GM23248 (cell line): ENCODE measurements around the gene RNPS1. TPM values are rescaled to one million over a fixed set of nuclear protein-coding genes. Genes with fewer than 3 reads are reported as not detected.

ENCODE experiments used
- DNase-seq: peaks from one replicate; pipeline ENCODE4 v3.0.0-alpha.2; 2015
- H2AFZ ChIP-seq: fragments of 200-600 bp; sonication (generic); 2 replicates; pipeline ENCODE4 v1.6.1; 2016; ENCODE audit warnings: antibody characterized with exemption
- H3F3A ChIP-seq: fragments of 200-600 bp; sonication (generic); 2 replicates; pipeline ENCODE4 v1.6.1; 2016; ENCODE audit warnings: mild to moderate bottlenecking, antibody characterized with exemption, mixed run types; ENCODE audit not compliant: insufficient read depth
- H3K27ac ChIP-seq: fragments of 200-600 bp; sonication (generic); 2 replicates; pipeline ENCODE4 v1.5.1; 2016; ENCODE audit warnings: mild to moderate bottlenecking
- H3K27me3 ChIP-seq: fragments of 200-600 bp; sonication (generic); replicated peaks from 2 replicates; pipeline ENCODE4 v1.6.1; 2016; ENCODE audit warnings: mild to moderate bottlenecking; ENCODE audit not compliant: insufficient read depth
- H3K36me3 ChIP-seq: fragments of 200-600 bp; sonication (generic); 2 replicates; pipeline ENCODE4 v1.6.1; 2016; ENCODE audit warnings: low read depth, mild to moderate bottlenecking
- H3K4me1 ChIP-seq: fragments of 200-600 bp; sonication (generic); 2 replicates; pipeline ENCODE4 v1.6.1; 2016; ENCODE audit warnings: mild to moderate bottlenecking; ENCODE audit not compliant: insufficient read depth
- H3K4me2 ChIP-seq: fragments of 200-600 bp; sonication (generic); one replicate; pipeline ENCODE4 v1.6.1; 2016; ENCODE audit warnings: mild to moderate bottlenecking; ENCODE audit not compliant: unreplicated experiment
- H3K4me3 ChIP-seq: fragments of 200-600 bp; sonication (generic); 2 replicates; pipeline ENCODE4 v1.5.1; 2016; ENCODE audit warnings: mild to moderate bottlenecking
- H3K79me2 ChIP-seq: fragments of 200-600 bp; sonication (generic); 2 replicates; pipeline ENCODE4 v1.6.1; 2016; ENCODE audit warnings: mild to moderate bottlenecking; ENCODE audit not compliant: insufficient read depth
- H3K9ac ChIP-seq: fragments of 200-600 bp; sonication (generic); 2 replicates; pipeline ENCODE4 v1.6.1; 2016; ENCODE audit warnings: mild to moderate bottlenecking
- H3K9me2 ChIP-seq: fragments of 200-600 bp; sonication (generic); 2 replicates; pipeline ENCODE4 v1.6.1; 2016; ENCODE audit warnings: mixed run types, mild to moderate bottlenecking, moderate library complexity; ENCODE audit not compliant: insufficient read depth
- H3K9me3 ChIP-seq: fragments of 200-600 bp; sonication (generic); one replicate; pipeline ENCODE4 v1.6.1; 2017; ENCODE audit warnings: low read depth
- H4K20me1 ChIP-seq: fragments of 200-600 bp; sonication (generic); 2 replicates; pipeline ENCODE4 v1.6.0; 2016; ENCODE audit not compliant: insufficient read depth
- EZH2 ChIP-seq: fragments of 200-600 bp; sonication (generic); IDR thresholded peaks from 2 replicates; pipeline ENCODE4 v1.6.1; 2018; ENCODE audit warnings: antibody characterized with exemption, mild to moderate bottlenecking; ENCODE audit not compliant: insufficient read depth, poor library complexity, severe bottlenecking
- EZH2phosphoT487 ChIP-seq: fragments of 200-600 bp; sonication (generic); IDR thresholded peaks from 2 replicates; pipeline ENCODE4 v1.6.1; 2018; ENCODE audit warnings: antibody characterized with exemption, moderate library complexity, mild to moderate bottlenecking, low read depth; ENCODE audit not compliant: insufficient read depth
- WGBS, 2 experiments: methylation state at CpG; one replicate each; pipeline ENCODE4 v1.1.6; 2015 to 2017; ENCODE audit warnings: low lambda C conversion rate in 2 of 2, low coverage in 1 of 2; ENCODE audit errors: missing lambda C conversion rate in 2 of 2; 5-methylcytosine and 5-hydroxymethylcytosine counted together
- in situ Hi-C: fragments of 300-500 bp; cut with MboI; formaldehyde crosslinking; loops from 2 replicates; pipeline ENCODE4 v1.15.0; 2020
- polyA plus RNA-seq: library from polyadenylated mRNA; unstranded; fragments of >200 nt; fragmentation: Nextera tagmentation; extraction: Ambion mirVana; gene quantifications from 2 replicates; pipeline ENCODE4 v1.2.1, GENCODE V29; 2016
- total RNA-seq: library from RNA; depleted of rRNA; stranded (reverse); fragments of >200 nt; shearing (Covaris generic); gene quantifications from 2 replicates; pipeline ENCODE4 v1.2.3, GENCODE V29; 2014

RNPS1 gene
- total and polyA plus RNA-seq, 2 experiments from 2014 or later: 104 to 176 TPM

- no peak for DNase-seq
- 52 to 55% methylated on average over 12 to 19 of the region's 19 CpGs for WGBS, 2 experiments
- in situ Hi-C loops: no loop called here
- Histone ChIP-seq H3K36me3 (no peaks in the 10 kb centered on the region), H3K4me1 (no peaks in the 10 kb centered on the region), H3K9me3 (no peaks in the 10 kb centered on the region), H3K27ac (no peak overlapping the region), H3K4me2 (no peak overlapping the region), H3F3A (no peaks in the 10 kb centered on the region), H3K4me3 (no peak overlapping the region), H3K27me3 (no peaks in the 10 kb centered on the region), H4K20me1 (no peaks in the 10 kb centered on the region), H2AFZ (no peak overlapping the region), H3K79me2 (no peaks in the 10 kb centered on the region), H3K9me2 (no peaks in the 10 kb centered on the region), H3K9ac (no peak overlapping the region)
- TF ChIP-seq EZH2 (no peak), EZH2phosphoT487 (no peak)
These were observed 32.1 kb downstream of the RNPS1 start for GRCh38 chr16:2235695-2236336.

DNA sequence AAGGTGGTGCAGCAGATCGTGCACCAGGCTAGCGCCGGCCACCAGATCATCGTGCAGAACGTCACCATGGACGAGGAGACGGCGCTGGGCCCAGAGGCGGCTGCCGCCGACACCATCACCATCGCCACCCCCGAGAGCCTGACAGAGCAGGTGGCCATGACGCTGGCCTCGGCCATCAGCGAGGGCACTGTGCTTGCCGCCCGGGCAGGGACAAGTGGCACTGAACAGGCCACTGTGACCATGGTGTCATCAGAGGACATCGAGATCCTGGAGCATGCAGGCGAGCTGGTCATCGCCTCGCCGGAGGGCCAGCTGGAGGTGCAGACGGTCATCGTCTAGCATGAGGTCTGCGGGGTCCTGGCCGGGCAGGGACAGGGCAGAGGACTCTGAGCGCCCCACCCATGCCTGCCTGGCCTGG, 32.7 kb downstream of the RNPS1 start:
- no peaks in the 10 kb centered on the region for H3K27me3 ChIP-seq
- no peaks in the 10 kb centered on the region for H3K4me1 ChIP-seq
- no peaks in the 10 kb centered on the region for H3K9me2 ChIP-seq
- no peak overlapping the region for H3K4me3 ChIP-seq
- no peak for DNase-seq
- no peak overlapping the region for H2AFZ ChIP-seq
- 93% methylated on average over 27 to 28 of the region's 28 CpGs for WGBS, 2 experiments
- H3F3A ChIP-seq: no peaks in the 10 kb centered on the region
- H3K79me2 ChIP-seq: no peaks in the 10 kb centered on the region
- no peaks in the 10 kb centered on the region for H4K20me1 ChIP-seq
- H3K27ac ChIP-seq: no peak overlapping the region
- TF ChIP-seq EZH2phosphoT487 (no peak), EZH2 (no peak)
- no peaks in the 10 kb centered on the region for H3K36me3 ChIP-seq
- H3K9me3 ChIP-seq: no peaks in the 10 kb centered on the region
- in situ Hi-C loops: no loop called here
- H3K4me2 ChIP-seq: no peak overlapping the region
- no peak overlapping the region for H3K9ac ChIP-seq

DNA sequence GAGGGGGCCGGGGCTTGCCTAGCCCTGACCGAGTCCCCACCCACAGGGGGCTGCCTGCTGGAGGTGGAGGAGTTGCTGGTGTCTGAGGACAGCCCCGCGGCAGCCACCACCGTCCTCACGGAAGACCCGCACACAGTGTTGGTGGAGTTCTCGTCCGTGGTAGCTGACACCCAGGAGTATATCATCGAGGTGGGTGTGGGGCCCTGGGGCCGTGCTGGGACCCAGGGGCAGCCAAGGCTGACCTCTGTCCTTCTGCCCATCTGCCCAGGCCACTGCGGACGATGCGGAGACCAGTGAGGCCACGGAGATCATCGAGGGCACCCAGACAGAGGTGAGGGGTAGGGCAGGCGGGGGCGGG, 33.1 kb downstream of the RNPS1 start:
- H3K4me1 ChIP-seq: no peaks in the 10 kb centered on the region
- H3K9me2 ChIP-seq: no peaks in the 10 kb centered on the region
- H3K27me3 ChIP-seq: no peaks in the 10 kb centered on the region
- in situ Hi-C loops: no loop called here
- H3K4me2 ChIP-seq: no peak overlapping the region
- H4K20me1 ChIP-seq: no peaks in the 10 kb centered on the region
- no peak overlapping the region for H2AFZ ChIP-seq
- no peak overlapping the region for H3K9ac ChIP-seq
- 81 to 90% methylated on average over 8 to 17 of the region's 18 CpGs for WGBS, 2 experiments
- H3F3A ChIP-seq: no peaks in the 10 kb centered on the region
- no peaks in the 10 kb centered on the region for H3K9me3 ChIP-seq
- no peaks in the 10 kb centered on the region for H3K79me2 ChIP-seq
- no peaks in the 10 kb centered on the region for H3K36me3 ChIP-seq
- TF ChIP-seq EZH2phosphoT487 (no peak), EZH2 (no peak)
- no peak overlapping the region for H3K4me3 ChIP-seq
- H3K27ac ChIP-seq: no peak overlapping the region
- no peak for DNase-seq

DNA sequence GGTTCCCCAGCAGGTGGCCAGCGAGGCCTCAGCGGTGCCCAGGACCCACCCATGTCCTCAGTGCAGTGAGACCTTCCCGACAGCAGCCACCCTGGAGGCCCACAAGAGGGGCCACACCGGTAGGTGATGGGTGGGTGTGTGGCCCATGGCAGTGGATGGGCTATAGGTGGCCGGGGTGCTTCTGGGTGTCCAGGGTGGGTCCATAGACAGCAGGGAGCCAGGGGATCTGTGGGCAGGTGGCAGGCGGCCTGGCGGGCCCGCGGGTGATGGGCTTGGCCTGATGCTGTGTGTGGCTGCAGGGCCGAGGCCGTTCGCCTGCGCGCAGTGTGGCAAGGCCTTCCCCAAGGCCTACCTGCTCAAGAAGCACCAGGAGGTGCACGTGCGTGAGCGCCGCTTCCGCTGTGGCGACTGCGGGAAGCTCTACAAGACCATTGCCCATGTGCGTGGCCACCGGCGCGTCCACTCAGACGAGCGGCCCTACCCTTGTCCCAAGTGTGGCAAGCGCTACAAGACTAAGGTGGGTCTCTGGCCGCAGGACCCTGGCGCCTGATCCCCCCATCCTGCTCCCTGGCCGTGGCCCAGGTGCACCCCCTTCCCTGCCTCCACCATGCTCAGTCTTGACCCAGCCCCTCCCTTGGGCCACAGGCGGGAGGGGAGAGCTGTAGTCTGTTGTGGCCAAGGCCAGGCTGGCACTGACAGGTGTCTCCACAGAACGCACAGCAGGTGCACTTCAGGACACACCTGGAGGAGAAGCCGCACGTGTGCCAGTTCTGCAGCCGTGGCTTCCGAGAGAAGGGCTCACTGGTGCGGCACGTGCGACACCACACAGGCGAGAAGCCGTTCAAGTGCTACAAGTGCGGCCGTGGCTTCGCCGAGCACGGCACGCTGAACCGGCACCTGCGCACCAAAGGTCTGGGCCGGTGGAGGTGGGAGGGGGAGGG, 33.8 kb downstream of the RNPS1 start:
- no peaks in the 10 kb centered on the region for H3K9me2 ChIP-seq
- TF ChIP-seq EZH2 (no peak), EZH2phosphoT487 (no peak)
- H3K4me2 ChIP-seq: no peak overlapping the region
- H3K27me3 ChIP-seq: no peaks in the 10 kb centered on the region
- 94 to 96% methylated on average over 33 to 51 of the region's 51 CpGs for WGBS, 2 experiments
- no peak for DNase-seq
- H3K9ac ChIP-seq: no peak overlapping the region
- no peak overlapping the region for H3K4me3 ChIP-seq
- H3F3A ChIP-seq: no peaks in the 10 kb centered on the region
- H2AFZ ChIP-seq: no peak overlapping the region
- no peaks in the 10 kb centered on the region for H3K4me1 ChIP-seq
- H3K36me3 ChIP-seq: no peaks in the 10 kb centered on the region; the same call in 1 of the 2 replicates
- in situ Hi-C loops: no loop called here
- no peaks in the 10 kb centered on the region for H3K9me3 ChIP-seq
- no peaks in the 10 kb centered on the region for H4K20me1 ChIP-seq
- no peak overlapping the region for H3K27ac ChIP-seq
- H3K79me2 ChIP-seq: peaks cover under 1% of the 10 kb centered on the region; the same call in 1 of the 2 replicates
